ENCODE measurements around the gene MYEF2. TPM values are rescaled to one million over a fixed set of nuclear protein-coding genes. Genes with fewer than 3 reads are reported as not detected.

Gene MYEF2
- polyA plus RNA-seq, 1 experiment, result 5.5 TPM

GRCh38 chr15:48096355-48096786, 81.7 kb downstream of the MYEF2 start:
- H3K36me3 ChIP-seq (ENCODE audit: control insufficient read depth, insufficient read depth, low read length), result no peaks in the 10 kb centered on the region
- DNase-seq (ENCODE audit: low read depth), result no peak
- TF ChIP-seq CTCF (IDR thresholded peaks at IDR 0.05; ENCODE audit: insufficient read depth, low read depth, low read length), result no peak
- no peak overlapping the region for H3K4me3 ChIP-seq (ENCODE audit: low read depth, low read length)
- 0 out of 2 replicates have a peak, but pooled peaks cover 2% of the 10 kb centered on the region for H3K27me3 ChIP-seq (ENCODE audit: control insufficient read depth, insufficient read depth, low read length)
- CTCF ChIA-PET, result no interaction called here
- POLR2A ChIA-PET, result no interaction called here

- no peak for DNase-seq (ENCODE audit: low read depth)
Observed at GRCh38 chr15:48091522-48091921, 86.6 kb downstream of the MYEF2 start.

GRCh38 chr15:48090666-48091065, 87.4 kb downstream of the MYEF2 start:
- Histone ChIP-seq H3K27me3 (ENCODE audit: control insufficient read depth, insufficient read depth, low read length) (peaks cover 2% of the 10 kb centered on the region), H3K4me3 (ENCODE audit: low read depth, low read length) (no peak overlapping the region), H3K36me3 (ENCODE audit: control insufficient read depth, insufficient read depth, low read length) (no peaks in the 10 kb centered on the region)
- POLR2A ChIA-PET, result no interaction called here
- CTCF ChIA-PET, result interaction anchor here (0.9 kb wide), 1 partner anchor 68 kb away, joined by 3 read pairs; no protein-coding TSS in a partner anchor
- no peak for DNase-seq (ENCODE audit: low read depth)
- no peak for TF ChIP-seq CTCF (IDR thresholded peaks at IDR 0.05; ENCODE audit: insufficient read depth, low read depth, low read length)

More at GRCh38 chr15:48091522-48091921, 86.6 kb downstream of the MYEF2 start:
- no peak for TF ChIP-seq CTCF (IDR thresholded peaks at IDR 0.05; ENCODE audit: insufficient read depth, low read depth, low read length)
- no peak overlapping the region for H3K4me3 ChIP-seq (ENCODE audit: low read depth, low read length)
- ChIA-PET CTCF (no interaction called here), POLR2A (no interaction called here)
- H3K36me3 ChIP-seq (ENCODE audit: control insufficient read depth, insufficient read depth, low read length), result no peaks in the 10 kb centered on the region
- H3K27me3 ChIP-seq (ENCODE audit: control insufficient read depth, insufficient read depth, low read length), result peaks cover 2% of the 10 kb centered on the region; the same call in 1 of the 2 replicates

- no peak for TF ChIP-seq CTCF (IDR thresholded peaks at IDR 0.05; ENCODE audit: insufficient read depth, low read depth, low read length)
- ChIA-PET POLR2A (no interaction called here), CTCF (interaction anchor here (0.9 kb wide), 1 partner anchor 69 kb away, joined by 3 read pairs; no protein-coding TSS in a partner anchor)
- peaks cover 2% of the 10 kb centered on the region for H3K27me3 ChIP-seq (ENCODE audit: control insufficient read depth, insufficient read depth, low read length)
- no peaks in the 10 kb centered on the region for H3K36me3 ChIP-seq (ENCODE audit: control insufficient read depth, insufficient read depth, low read length)
- no peak for DNase-seq (ENCODE audit: low read depth)
- H3K4me3 ChIP-seq (ENCODE audit: low read depth, low read length), result no peak overlapping the region
Observed at GRCh38 chr15:48090115-48090514, 88.0 kb downstream of the MYEF2 start.

GRCh38 chr15:48089702-48090101, 88.4 kb downstream of the MYEF2 start:
- no peak for TF ChIP-seq CTCF (IDR thresholded peaks at IDR 0.05; ENCODE audit: insufficient read depth, low read depth, low read length)
- H3K27me3 ChIP-seq (ENCODE audit: control insufficient read depth, insufficient read depth, low read length), result peaks cover 2% of the 10 kb centered on the region
- no peak overlapping the region for H3K4me3 ChIP-seq (ENCODE audit: low read depth, low read length)
- no peaks in the 10 kb centered on the region for H3K36me3 ChIP-seq (ENCODE audit: control insufficient read depth, insufficient read depth, low read length)
- ChIA-PET CTCF (no interaction called here), POLR2A (no interaction called here)
- DNase-seq (ENCODE audit: low read depth), result no peak
